Left cardiac atrium (tissue), 2 donors: ENCODE results near the gene FYB1. TPM values are rescaled to one million over a fixed set of nuclear protein-coding genes. Genes with fewer than 3 reads are reported as not detected.

ENCODE experiments used
- total RNA-seq, 2 donors: library from RNA; stranded (reverse); fragmentation: NEBNext Ultra II Directional; extraction: Animal tissue kit (Norgen Biotek cat#: 25700); gene quantifications; one replicate each; pipeline ENCODE4 v1.2.1, GENCODE V29; 2021
- donor health status: DM: no; HTN: yes; CAD: no; lungs with severe emphysema.
- donor health status: DM: yes; HTN: yes; CAD: no.

The FYB1 gene
- total RNA-seq, 2 donors from 2014 or later: 5.0 to 13.4 TPM

Other genes with a start within 250 kb of the FYB1 start
- 10 to 100 TPM; 22.7 to 28.3 TPM for gene RICTOR, start 145.2 kb downstream of the FYB1 start, total RNA-seq
- not detected for gene C9, start 144.9 kb upstream of the FYB1 start, total RNA-seq
- gene DAB2, start 205.4 kb upstream of the FYB1 start, total RNA-seq: 10 to 100 TPM; 58.2 to 67.3 TPM